Thymus (tissue), 11 donors: ENCODE data around the gene TM9SF1. TPM values are rescaled to one million over a fixed set of nuclear protein-coding genes. Genes with fewer than 3 reads are reported as not detected.
A peak's percentile ranks its signal among the peaks of the same experiment; 100 is the strongest.
"Not testable (repeated sequence)": the region's sequence is repeated elsewhere in the genome, so short reads cannot be mapped to it uniquely, and the experiment has no call there.

Experiments used
- DNase-seq, 9 donors: peaks; one replicate each; pipeline ENCODE4 v3.0.0-alpha.2; 2013; ENCODE audit warnings: low spot score in 9 of 9, low read depth in 6 of 9, missing footprints in 1 of 9
- H3K27ac ChIP-seq, 2 donors: one replicate each; pipeline ENCODE4 v1.5.1; 2013; ENCODE audit warnings: control low read depth in 1 of 2, low read depth in 1 of 2, low read length in 1 of 2, mild to moderate bottlenecking in 1 of 2, moderate library complexity in 1 of 2
- H3K27me3 ChIP-seq, 2 donors: one replicate each; pipeline ENCODE4 v1.5.1; 2013; ENCODE audit warnings: low read length in 1 of 2; ENCODE audit not compliant: control insufficient read depth in 2 of 2, insufficient read depth in 1 of 2
- H3K36me3 ChIP-seq, 2 donors: one replicate each; pipeline ENCODE4 v1.5.1; 2013; ENCODE audit warnings: low read length in 1 of 2, mild to moderate bottlenecking in 1 of 2, moderate library complexity in 1 of 2; ENCODE audit not compliant: control insufficient read depth in 2 of 2, insufficient read depth in 2 of 2
- H3K4me1 ChIP-seq, 2 donors: one replicate each; pipeline ENCODE4 v1.5.1; 2013; ENCODE audit warnings: low read length in 2 of 2; ENCODE audit not compliant: control insufficient read depth in 2 of 2, insufficient read depth in 2 of 2
- H3K4me3 ChIP-seq, 2 donors: one replicate each; pipeline ENCODE4 v1.5.1; 2013; ENCODE audit warnings: low read length in 2 of 2, control low read depth in 1 of 2, mild to moderate bottlenecking in 1 of 2
- H3K9me3 ChIP-seq, 2 donors: one replicate each; pipeline ENCODE4 v1.5.1; 2013; ENCODE audit warnings: low read length in 1 of 2, mild to moderate bottlenecking in 1 of 2; ENCODE audit not compliant: control insufficient read depth in 2 of 2, insufficient read depth in 1 of 2
- WGBS: extraction: QIAGEN DNeasy Blood & Tissue Kit; methylation state at CpG from one replicate; pipeline ENCODE4 v1.1.7; 2013; 5-methylcytosine and 5-hydroxymethylcytosine counted together
- polyA plus RNA-seq: library from polyadenylated mRNA; stranded (reverse); fragments of 200-250 nt; gene quantifications from one replicate; pipeline ENCODE4 v1.2.3, GENCODE V29; 2013
- total RNA-seq: library from RNA; stranded (reverse); fragments of 120-200 nt; gene quantifications from one replicate; pipeline ENCODE4 v1.2.4, GENCODE V29; 2013
- donor health status: healthy.

TM9SF1 gene
- total and polyA plus RNA-seq, 2 donors = 12.5 to 18.2 TPM

DNA sequence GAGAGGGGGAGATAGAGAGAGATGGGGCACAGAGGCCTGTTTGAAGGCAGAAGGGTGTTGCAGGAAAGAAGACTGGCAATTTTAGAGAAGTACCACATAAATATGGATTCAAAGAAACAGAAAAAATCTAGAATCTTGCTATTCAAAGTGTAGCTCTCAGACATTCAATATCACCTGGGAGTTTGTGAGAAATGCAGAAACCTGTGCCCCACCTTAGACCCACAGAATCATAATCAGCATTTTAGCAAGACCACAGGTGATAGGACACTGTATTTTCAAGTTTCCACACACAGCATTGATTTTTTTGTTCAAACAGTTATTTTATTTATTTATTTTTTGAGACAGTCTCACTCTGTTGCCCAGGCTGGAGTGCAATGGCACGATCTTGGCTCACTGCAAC is 33.7 kb upstream of the TM9SF1 start:
- DNase-seq = no peak
- H3K4me3 ChIP-seq = no peak overlapping the region
- H3K27ac ChIP-seq = no peak overlapping the region
- peaks cover 0 to 4% of the 10 kb centered on the region in 2 donors for H3K9me3 ChIP-seq
- H3K36me3 ChIP-seq = peaks cover 3 to 6% of the 10 kb centered on the region in 2 donors
- H3K27me3 ChIP-seq = no peaks in the 10 kb centered on the region
- peaks cover 14 to 22% of the 10 kb centered on the region in 2 donors for H3K4me1 ChIP-seq
- WGBS = 63% methylated on average over 1 of the region's 1 CpG

DNA sequence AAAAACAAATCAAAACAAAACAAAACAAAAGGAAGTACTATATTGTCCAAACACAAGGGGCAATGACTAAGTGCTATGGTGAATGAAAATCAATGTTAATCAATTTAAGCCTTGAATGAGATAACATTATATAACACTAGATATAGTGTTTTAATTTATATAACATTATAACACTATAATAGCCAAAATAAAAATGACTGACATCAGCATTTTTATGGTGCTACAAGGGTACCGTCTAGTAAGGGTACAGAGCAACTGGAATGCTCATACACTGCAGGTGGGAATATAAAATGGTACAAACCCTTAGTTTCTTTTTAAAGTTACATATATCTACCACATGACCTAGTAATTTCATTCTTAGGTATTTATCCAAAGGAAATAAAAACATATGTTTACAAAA is 31.2 kb upstream of the TM9SF1 start:
- Histone ChIP-seq H3K27ac (no peak overlapping the region), H3K36me3 (peaks cover 3 to 6% of the 10 kb centered on the region in 2 donors), H3K4me3 (no peak overlapping the region), H3K9me3 (peaks cover 0 to 1% of the 10 kb centered on the region in 2 donors), H3K27me3 (no peaks in the 10 kb centered on the region), H3K4me1 (peaks cover 6 to 7% of the 10 kb centered on the region in 2 donors)
- WGBS = 100% methylated on average over 1 of the region's 1 CpG
- DNase-seq = no peak

DNA sequence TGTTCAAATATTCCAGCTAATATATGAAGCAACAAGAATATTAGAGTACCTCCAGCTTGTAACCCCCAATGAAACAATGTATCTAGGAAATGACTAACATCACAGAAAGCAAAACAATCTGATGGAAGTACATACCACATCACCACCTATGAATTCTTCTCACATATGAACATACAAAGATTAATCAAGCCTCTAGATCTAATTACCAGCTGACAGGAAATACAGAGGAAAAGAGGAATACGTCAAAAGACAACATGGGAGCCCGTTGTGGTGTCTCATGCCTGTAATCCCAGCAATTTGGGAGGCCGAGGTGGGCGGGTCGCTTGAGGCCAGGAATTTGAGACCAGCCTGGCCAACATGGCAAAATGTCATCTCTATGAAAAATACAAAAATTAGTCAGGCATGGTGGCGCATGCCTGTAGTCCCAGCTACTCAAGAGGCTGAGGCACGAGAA is 29.4 kb upstream of the TM9SF1 start:
- Histone ChIP-seq H3K36me3 (peaks cover 3 to 6% of the 10 kb centered on the region in 2 donors), H3K4me3 (no peak overlapping the region), H3K27ac (no peak overlapping the region), H3K9me3 (no peaks in the 10 kb centered on the region), H3K4me1 (no peaks in the 10 kb centered on the region), H3K27me3 (no peaks in the 10 kb centered on the region)
- 95% methylated on average over 7 of the region's 7 CpGs for WGBS
- no peak for DNase-seq

DNA sequence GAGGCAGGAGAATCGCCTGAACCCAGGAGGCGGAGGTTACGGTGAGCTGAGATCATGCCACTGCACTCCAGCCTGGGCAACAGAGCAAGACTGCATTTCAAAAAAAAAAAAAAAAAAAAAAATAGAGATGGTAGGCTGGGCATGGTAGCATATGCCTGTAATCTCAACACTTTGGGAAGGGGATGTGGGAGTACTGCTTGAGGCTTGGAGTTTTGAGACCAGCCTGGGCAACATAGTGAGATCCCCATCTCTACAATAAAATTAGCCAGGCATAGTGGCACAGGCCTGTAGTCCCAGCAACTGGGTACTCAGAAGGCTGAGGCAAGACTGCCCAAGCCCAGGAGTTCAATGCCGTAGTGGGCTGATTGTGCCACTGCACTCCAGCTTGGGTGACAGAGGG is 27.7 kb upstream of the TM9SF1 start:
- DNase-seq, H3K27me3 ChIP-seq, H3K36me3 ChIP-seq, H3K9me3 ChIP-seq, H3K4me3 ChIP-seq, H3K27ac ChIP-seq, H3K4me1 ChIP-seq: not testable (repeated sequence)
- WGBS = 97% methylated on average over 4 of the region's 4 CpGs

DNA sequence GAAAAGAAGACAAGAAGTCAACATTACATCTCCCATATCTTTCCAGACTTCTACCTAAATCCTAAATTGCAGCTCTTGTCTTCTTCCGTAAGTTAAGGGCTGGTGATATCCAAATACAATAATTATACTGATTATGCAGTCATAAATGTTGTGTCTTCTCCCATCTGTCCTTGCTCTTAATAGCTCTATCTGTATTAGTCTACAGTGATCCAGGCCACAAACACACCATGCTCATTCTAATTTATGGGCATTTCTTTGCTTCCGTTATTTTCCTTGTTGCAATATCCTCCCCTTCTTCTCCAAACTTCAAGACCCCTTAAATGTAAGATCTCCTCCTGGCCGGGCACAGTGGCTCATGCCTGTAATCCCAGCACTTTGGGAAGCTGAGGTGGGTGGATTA is 24.3 kb upstream of the TM9SF1 start:
- 65% methylated on average over 3 of the region's 3 CpGs for WGBS
- Histone ChIP-seq H3K9me3 (no peaks in the 10 kb centered on the region), H3K27ac (no peak overlapping the region), H3K27me3 (no peaks in the 10 kb centered on the region), H3K36me3 (peaks cover 7 to 14% of the 10 kb centered on the region in 2 donors), H3K4me1 (peaks cover 2 to 12% of the 10 kb centered on the region in 2 donors), H3K4me3 (no peak overlapping the region)
- no peak for DNase-seq

DNA sequence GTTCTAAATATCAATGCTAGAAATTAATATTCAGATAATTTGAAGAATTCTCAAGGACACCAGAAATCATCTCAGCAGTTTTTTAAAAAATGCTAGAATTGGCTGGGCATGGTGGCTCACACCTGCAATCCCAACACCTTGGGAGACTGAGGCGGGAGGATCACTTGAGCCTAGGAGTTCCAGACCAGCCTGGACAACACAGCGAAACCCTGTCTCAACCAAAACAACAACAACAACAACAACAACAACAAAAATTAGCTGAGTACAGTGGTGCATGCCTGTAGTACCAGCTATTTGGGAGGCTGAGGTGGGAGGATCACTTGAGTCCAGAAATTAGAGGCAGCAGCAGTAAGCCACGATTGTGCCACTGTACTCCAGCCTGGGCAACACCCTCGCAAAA is 23.8 kb upstream of the TM9SF1 start:
- Histone ChIP-seq H3K27ac (no peak overlapping the region), H3K9me3 (no peaks in the 10 kb centered on the region), H3K4me3 (no peak overlapping the region), H3K36me3 (peaks cover 7 to 18% of the 10 kb centered on the region in 2 donors), H3K27me3 (no peaks in the 10 kb centered on the region), H3K4me1 (peaks cover 6 to 17% of the 10 kb centered on the region in 2 donors)
- WGBS = 98% methylated on average over 4 of the region's 4 CpGs
- DNase-seq = no peak

DNA sequence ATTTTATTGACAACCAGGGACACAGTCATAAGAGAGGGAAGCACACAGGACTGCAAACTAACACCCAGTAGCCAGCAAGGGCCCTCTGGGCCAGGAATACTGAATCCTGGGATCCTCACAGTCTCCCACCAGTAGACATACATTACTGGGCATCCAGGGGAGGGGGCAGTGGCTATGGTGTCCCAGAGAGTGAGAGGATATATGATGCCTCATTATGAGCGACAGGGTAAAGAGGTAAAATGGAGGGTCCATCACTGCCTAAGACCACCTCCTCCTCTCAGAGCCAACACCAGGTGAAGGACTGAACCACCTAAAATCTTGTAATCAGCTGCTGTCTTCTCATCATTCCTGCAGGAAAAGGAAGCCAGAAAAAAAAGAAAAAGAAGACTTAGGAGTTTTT is 21.6 kb upstream of the TM9SF1 start:
- H3K27ac ChIP-seq, H3K4me3 ChIP-seq, DNase-seq, H3K9me3 ChIP-seq, H3K27me3 ChIP-seq: not testable (repeated sequence)
- H3K36me3 ChIP-seq = peaks cover 7 to 18% of the 10 kb centered on the region in 2 donors
- peaks cover 13 to 28% of the 10 kb centered on the region in 2 donors for H3K4me1 ChIP-seq
- 100% methylated on average over 1 of the region's 1 CpG for WGBS

DNA sequence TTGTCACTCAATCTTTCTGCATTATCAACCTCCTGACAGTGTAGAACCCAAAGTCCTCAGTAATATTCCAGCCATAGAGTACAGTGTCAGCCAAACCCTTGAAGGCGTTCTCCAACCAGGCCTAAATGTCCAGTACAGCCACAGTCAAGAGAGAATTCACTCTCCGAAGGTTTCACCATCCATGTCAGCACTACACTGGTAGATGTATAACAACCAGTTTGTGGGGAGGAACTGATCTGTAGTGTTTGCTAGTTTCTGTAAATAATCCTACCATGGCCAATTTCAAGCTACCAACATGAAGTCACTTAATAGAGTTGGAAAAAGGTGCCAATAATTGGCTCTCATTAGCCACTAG is 21.1 kb upstream of the TM9SF1 start:
- no peaks in the 10 kb centered on the region for H3K9me3 ChIP-seq
- H3K4me3 ChIP-seq = no peak overlapping the region
- H3K36me3 ChIP-seq = peaks cover 9 to 21% of the 10 kb centered on the region in 2 donors
- no peaks in the 10 kb centered on the region for H3K27me3 ChIP-seq
- 95% methylated on average over 2 of the region's 2 CpGs for WGBS
- peak overlapping the region; percentile 33 to 96 for H3K27ac ChIP-seq
- H3K4me1 ChIP-seq = peaks cover 13 to 30% of the 10 kb centered on the region in 2 donors
- no peak for DNase-seq

DNA sequence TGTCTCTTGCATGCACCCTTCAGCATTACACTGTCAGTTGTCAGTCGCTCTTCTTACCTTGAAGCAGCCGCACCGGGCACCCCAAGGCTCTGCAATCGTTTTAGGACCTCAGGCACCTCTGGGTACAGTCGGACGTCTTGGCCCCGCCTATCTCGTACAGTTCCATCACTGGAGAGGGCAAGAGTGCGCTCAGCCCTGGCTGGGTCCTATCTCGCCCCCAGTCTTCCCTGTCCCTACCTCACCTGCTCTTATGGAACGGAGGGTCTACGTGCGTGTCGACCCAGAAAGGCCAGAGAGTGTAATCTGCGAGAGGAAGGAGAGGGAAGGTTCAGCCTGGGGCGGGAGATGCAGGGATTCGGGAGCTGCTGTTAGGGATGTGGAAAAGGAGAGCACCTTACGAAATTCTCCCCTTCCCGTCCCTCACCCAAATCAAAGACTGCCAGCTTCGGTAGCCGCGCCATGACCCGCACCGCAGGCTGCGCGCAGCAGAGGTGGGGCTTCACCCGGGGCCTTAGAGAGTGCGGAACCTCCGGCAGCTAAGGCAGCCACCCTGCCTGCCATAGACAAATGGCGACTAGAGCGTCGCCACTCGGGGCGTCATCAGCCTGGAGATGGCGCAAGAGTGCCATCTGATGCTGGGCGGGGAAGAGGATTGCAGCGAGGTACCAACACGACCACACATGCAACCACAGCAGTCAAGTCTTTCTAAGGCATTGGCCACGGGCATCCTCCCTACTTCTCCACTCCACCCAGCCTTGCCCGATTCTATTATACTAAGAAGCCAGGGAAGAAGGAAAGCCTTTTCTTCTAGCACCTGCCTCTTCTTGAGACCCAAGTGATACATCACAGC is 20.5 kb upstream of the TM9SF1 start, which contains the start of gene MDP1:
MDP1 (minus strand) TSS at position 572 of the 850 bp plus-strand sequence; CDS start at position 461, 111 bp downstream.
- H3K27me3 ChIP-seq = no peaks in the 10 kb centered on the region
- peaks cover 11 to 26% of the 10 kb centered on the region in 2 donors for H3K36me3 ChIP-seq
- peaks cover 13 to 32% of the 10 kb centered on the region in 2 donors for H3K4me1 ChIP-seq
- DNase-seq = peak; percentile 86 to 96 (median 90)
- peak within 1 kb of the TSS; percentile 49 to 91 for H3K4me3 ChIP-seq
- under 1% methylated on average over 40 of the region's 40 CpGs for WGBS
- no peaks in the 10 kb centered on the region for H3K9me3 ChIP-seq
- H3K27ac ChIP-seq = peak within 1 kb of the TSS; percentile 93 to 96
